Psoas muscle (tissue), 8 donors: Measurements from ENCODE around the gene SHFL. TPM values are rescaled to one million over a fixed set of nuclear protein-coding genes. Genes with fewer than 3 reads are reported as not detected.

Source experiments
- ATAC-seq, 4 donors: fragments of 200-7000 bp; cut with Tn5 transposase; one replicate each; pipeline ENCODE4 v1.9.1; 2020; ENCODE audit warnings: moderate library complexity in 3 of 4, mild to moderate bottlenecking in 2 of 4
- DNase-seq, 2 donors: peaks; one replicate each; pipeline ENCODE4 v3.0.0-alpha.2; 2020
- H3K27ac ChIP-seq: fragments of 200-600 bp; one replicate; pipeline ENCODE4 v1.8.0; 2022
- H3K27me3 ChIP-seq, 3 donors: fragments of 200-600 bp in 1 of 3; one replicate each; pipeline versions ENCODE4 v1.6.1 to v1.8.0; 2013 to 2022; ENCODE audit warnings: low read length in 2 of 3, mild to moderate bottlenecking in 2 of 3, moderate library complexity in 1 of 3; ENCODE audit not compliant: insufficient read depth in 3 of 3
- H3K36me3 ChIP-seq, 2 donors: fragments of 200-600 bp in 1 of 2; one replicate each; pipeline versions ENCODE4 v1.6.1 to v1.8.0; 2013 to 2022; ENCODE audit warnings: low read depth in 1 of 2, mild to moderate bottlenecking in 1 of 2, moderate library complexity in 1 of 2; ENCODE audit not compliant: insufficient read depth in 1 of 2
- H3K4me1 ChIP-seq: fragments of 200-600 bp; one replicate; pipeline ENCODE4 v1.8.0; 2022
- H3K4me3 ChIP-seq: fragments of 200-600 bp; one replicate; pipeline ENCODE4 v1.8.0; 2022; ENCODE audit warnings: mild to moderate bottlenecking
- H3K9me3 ChIP-seq: fragments of 200-600 bp; one replicate; pipeline ENCODE4 v1.8.0; 2022
- CTCF ChIP-seq: fragments of 200-600 bp; IDR thresholded peaks from one replicate; pipeline ENCODE4 v1.8.0; 2022; ENCODE audit warnings: antibody characterized with exemption
- WGBS, 3 donors: extraction: QIAGEN DNeasy Blood & Tissue Kit; methylation state at CpG; one replicate each; pipeline versions ENCODE4 v1.1.6 to v1.1.7; 2013; 5-methylcytosine and 5-hydroxymethylcytosine counted together
- intact Hi-C, 2 donors: fragments of 100-400 bp; cut with DNase I; formaldehyde crosslinking; loops; one replicate each; pipeline versions ENCODE4 v1.11.0 to v1.14.2; 2022
- polyA plus RNA-seq, 3 donors: library from polyadenylated mRNA; stranded (reverse); fragments of 200-250 nt; gene quantifications; one replicate each; pipeline ENCODE4 v1.2.3, GENCODE V29; 2013
- total RNA-seq, 4 donors: library from RNA; stranded (reverse); fragmentation: NEBNext Ultra II Directional in 2 of 4; extraction: Animal tissue kit (Norgen Biotek cat#: 25700) in 2 of 4; gene quantifications; one replicate each; pipeline versions ENCODE4 v1.2.1 to v1.2.4, GENCODE V29; 2021 to 2023
- donor health status: healthy with polysubstance abuse.
- donor health status: DM: no; HTN: no; CAD: no; lungs with moderate emphysema.
- donor health status: Bipolar disorder and iron deficiency.
- donor health status: healthy.
- donor health status: DM: yes; HTN: yes; CAD: no.
- donor health status: DM: no; HTN: no; CAD: no.
- donor health status: DM: no; HTN: no; CAD: no.
- donor health status: DM: yes; HTN: yes; CAD: no.

Gene SHFL
- total and polyA plus RNA-seq, 7 donors: 2.9 to 5.7 (median 3.7) TPM

- DNase-seq (peak in 1 of 2 donors; percentile 49), ATAC-seq (no peak)
- Histone ChIP-seq H3K36me3 (peaks cover 4 to 46% of the 10 kb centered on the region in 2 donors), H3K4me3 (no peak overlapping the region), H3K4me1 (peaks cover 28% of the 10 kb centered on the region), H3K9me3 (no peaks in the 10 kb centered on the region), H3K27me3 (no peaks in the 10 kb centered on the region), H3K27ac (peak overlapping the region; percentile 23)
- WGBS, 3 donors: 87 to 90% (median 88%) methylated on average over 21 of the region's 21 CpGs
- intact Hi-C loops: loop anchor here in 1 of 2 donors (5.0 to 10.0 kb wide), 2 partner anchors 135 to 278 kb away; partner anchors contain the start of gene MRPL4
- no peak for TF ChIP-seq CTCF
Observed at GRCh38 chr19:10116866-10117616, 30.9 kb downstream of the SHFL start.

- 33 to 39% (median 34%) methylated on average over 12 of the region's 12 CpGs for WGBS, 3 donors
- H3K4me3 ChIP-seq: peak overlapping the region; percentile 97
- no peak for DNase-seq
- H3K4me1 ChIP-seq: peaks cover 28% of the 10 kb centered on the region
- H3K36me3 ChIP-seq: peaks cover 4 to 44% of the 10 kb centered on the region in 2 donors
- no peaks in the 10 kb centered on the region for H3K9me3 ChIP-seq
- H3K27me3 ChIP-seq: no peaks in the 10 kb centered on the region
- TF ChIP-seq CTCF: no peak
- no peak for ATAC-seq
- H3K27ac ChIP-seq: peak overlapping the region; percentile 92
- intact Hi-C loops: loop anchor here in 1 of 2 donors (5.0 to 10.0 kb wide), 2 partner anchors 133 to 276 kb away; partner anchors contain the start of gene MRPL4
Observed at GRCh38 chr19:10118960-10119359, 32.8 kb downstream of the SHFL start.

DNA sequence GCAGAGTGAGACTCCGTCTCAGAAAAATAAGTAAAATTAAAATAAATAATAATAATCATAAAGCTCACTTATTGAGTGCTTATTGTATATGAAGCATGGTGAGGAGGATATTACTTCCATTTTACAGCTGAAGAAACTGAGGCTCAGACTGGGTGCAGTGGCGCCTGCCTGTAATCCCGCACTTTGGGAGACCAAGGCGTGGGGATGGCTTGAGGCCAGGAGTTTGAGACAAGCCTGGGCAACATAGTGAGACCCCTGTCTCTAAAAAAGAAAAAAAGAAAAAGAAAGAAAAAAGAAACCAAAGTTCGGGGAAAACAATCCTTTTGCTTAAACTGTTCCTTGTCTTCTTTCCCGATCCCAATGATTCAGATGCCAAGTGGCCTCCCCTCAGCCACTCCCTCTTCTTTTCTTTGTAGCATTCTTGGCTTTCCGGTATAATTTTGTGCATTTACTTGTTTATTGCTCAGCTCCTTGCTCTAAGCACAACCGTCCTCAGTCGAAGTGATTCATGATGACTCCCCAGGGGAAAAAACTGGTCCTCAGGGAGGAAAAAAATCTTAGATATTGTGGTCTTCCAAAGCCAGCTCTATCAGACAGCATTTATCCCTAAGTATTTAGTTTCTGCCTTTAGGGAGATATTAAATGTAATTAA, 34.5 kb downstream of the SHFL start:
- 60 to 67% (median 61%) methylated on average over 9 of the region's 9 CpGs for WGBS, 3 donors
- TF ChIP-seq CTCF: no peak
- H3K36me3 ChIP-seq: peaks cover 4 to 27% of the 10 kb centered on the region in 2 donors
- intact Hi-C loops: no loop called here
- DNase-seq (no peak), ATAC-seq (no peak)
- peak overlapping the region; percentile 97 for H3K4me3 ChIP-seq
- H3K9me3 ChIP-seq: no peaks in the 10 kb centered on the region
- H3K27me3 ChIP-seq: no peaks in the 10 kb centered on the region
- peaks cover 15% of the 10 kb centered on the region for H3K4me1 ChIP-seq
- H3K27ac ChIP-seq: no peak overlapping the region

DNA sequence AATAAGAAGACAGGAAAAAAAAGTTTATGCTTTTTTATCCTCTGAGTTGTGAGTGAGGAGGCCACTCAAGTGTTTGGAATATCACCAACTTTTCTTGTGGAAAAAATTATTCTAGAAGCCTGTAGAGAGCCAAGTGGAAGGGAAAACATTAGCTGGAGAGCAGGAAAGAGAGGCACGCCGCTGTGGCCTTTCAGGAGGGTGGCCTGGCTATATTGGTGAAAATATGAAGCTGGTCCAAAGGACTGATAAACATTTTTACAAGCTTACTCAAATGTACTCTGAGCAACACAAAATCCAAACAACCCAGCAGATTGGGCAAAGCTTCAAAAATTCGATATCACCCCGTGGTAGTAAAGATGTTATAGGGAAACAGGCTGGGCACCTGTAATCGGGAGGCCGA, 35.9 kb downstream of the SHFL start:
- ATAC-seq: no peak
- intact Hi-C loops: no loop called here
- WGBS, 3 donors: 58 to 74% (median 66%) methylated on average over 6 of the region's 6 CpGs

More for the DNA sequence above, 35.9 kb downstream of the SHFL start:
- Histone ChIP-seq H3K4me3 (no peak overlapping the region), H3K27me3 (no peaks in the 10 kb centered on the region), H3K36me3 (peaks cover 3 to 16% of the 10 kb centered on the region in 2 donors), H3K27ac (no peak overlapping the region), H3K4me1 (peaks cover 7% of the 10 kb centered on the region), H3K9me3 (no peaks in the 10 kb centered on the region)
- no peak for DNase-seq
- TF ChIP-seq CTCF: no peak
